HEK293 (cell line): ENCODE measurements around the gene IP6K3.

Source experiments
- CTCF ChIA-PET: fragments of 350-600 bp; formaldehyde crosslinking; extraction: SDS; loops from one replicate; lab custom pipeline; 2021; ENCODE audit warnings: antibody characterized with exemption; lab: Yijun Ruan, JAX
- POLR2A ChIA-PET: fragments of 300-600 bp; formaldehyde crosslinking; extraction: SDS; loops from one replicate; lab custom pipeline; 2020; ENCODE audit warnings: antibody characterized with exemption, inconsistent platforms; lab: Yijun Ruan, JAX
- H3K27ac ChIP-seq: fragments of 200-500 bp; sonication (Bioruptor generic); 2 replicates; pipeline ENCODE4 v1.5.1; 2014; ENCODE audit warnings: low read depth, low read length, control low read depth, inconsistent platforms; ENCODE audit errors: extremely low read depth
- H3K36me3 ChIP-seq, 2 experiments: fragments of 200-500 bp in 1 of 2; sonication (Bioruptor generic) in 1 of 2; 1 replicate in 1 of 2; 2 replicates in 1 of 2; pipeline ENCODE4 v1.5.1; 2014 to 2017; ENCODE audit warnings: inconsistent platforms in 2 of 2, low read length in 2 of 2; ENCODE audit not compliant: control insufficient read depth in 2 of 2, insufficient read depth in 1 of 2
- H3K4me1 ChIP-seq: fragments of 200-500 bp; sonication (Bioruptor generic); 2 replicates; pipeline ENCODE4 v1.5.1; 2014; ENCODE audit warnings: mild to moderate bottlenecking, low read length, inconsistent platforms; ENCODE audit not compliant: control insufficient read depth, insufficient read depth
- H3K4me3 ChIP-seq: 2 replicates; pipeline ENCODE4 v1.5.1; 2011; ENCODE audit warnings: low read depth, mild to moderate bottlenecking, control low read depth, low read length, moderate library complexity
- H3K9me3 ChIP-seq: fragments of 200-500 bp; sonication (Bioruptor generic); 2 replicates; pipeline ENCODE4 v1.5.1; 2014; ENCODE audit warnings: low read depth, low read length, inconsistent platforms; ENCODE audit not compliant: control insufficient read depth, insufficient read depth
- GLI4 ChIP-seq: fragments of 450-650 bp; formaldehyde crosslinking; IDR thresholded peaks from 2 replicates; pipeline ENCODE4 v1.5.1; 2016; ENCODE audit warnings: missing biosample characterization, missing genetic modification characterization
- HOXA7 ChIP-seq: sonication (generic); formaldehyde crosslinking; IDR thresholded peaks from 2 replicates; pipeline ENCODE4 v1.8.1; 2022; ENCODE audit warnings: missing genetic modification reagents, borderline replicate concordance
- KLF1 ChIP-seq: fragments of 450-650 bp; formaldehyde crosslinking; IDR thresholded peaks from 2 replicates; pipeline ENCODE4 v1.5.1; 2016; ENCODE audit warnings: missing biosample characterization, missing genetic modification characterization
- KLF16 ChIP-seq: fragments of 450-650 bp; formaldehyde crosslinking; IDR thresholded peaks from 2 replicates; pipeline ENCODE4 v1.5.1; 2017; ENCODE audit warnings: missing biosample characterization, missing genetic modification characterization
- KLF7 ChIP-seq: fragments of 450-650 bp; formaldehyde crosslinking; IDR thresholded peaks from 2 replicates; pipeline ENCODE4 v1.5.1; 2016; ENCODE audit warnings: missing biosample characterization, missing genetic modification characterization, borderline replicate concordance
- SP3 ChIP-seq: fragments of 450-650 bp; formaldehyde crosslinking; IDR thresholded peaks from 2 replicates; pipeline ENCODE4 v1.5.1; 2016; ENCODE audit warnings: missing biosample characterization, missing genetic modification characterization
- WT1 ChIP-seq: fragments of 450-650 bp; formaldehyde crosslinking; IDR thresholded peaks from 2 replicates; pipeline ENCODE4 v1.5.1; 2016; ENCODE audit warnings: missing biosample characterization, missing genetic modification characterization
- ZBTB1 ChIP-seq: fragments of 450-650 bp; formaldehyde crosslinking; IDR thresholded peaks from 2 replicates; pipeline ENCODE4 v1.5.1; 2016; ENCODE audit warnings: missing biosample characterization, missing genetic modification characterization
- ZBTB17 ChIP-seq: fragments of 450-650 bp; formaldehyde crosslinking; IDR thresholded peaks from 2 replicates; pipeline ENCODE4 v1.5.1; 2016; ENCODE audit warnings: missing biosample characterization, missing genetic modification characterization
- ZNF223 ChIP-seq: fragments of 450-650 bp; formaldehyde crosslinking; IDR thresholded peaks from 2 replicates; pipeline ENCODE4 v1.5.1; 2016; ENCODE audit warnings: missing biosample characterization, missing genetic modification characterization
- ZNF335 ChIP-seq: fragments of 450-650 bp; formaldehyde crosslinking; conservative IDR thresholded peaks from 2 replicates; pipeline ENCODE4 v1.5.1; 2016; ENCODE audit warnings: missing biosample characterization, missing genetic modification characterization
- ZNF354C ChIP-seq: fragments of 450-650 bp; formaldehyde crosslinking; IDR thresholded peaks from 2 replicates; pipeline ENCODE4 v1.5.1; 2016; ENCODE audit warnings: missing biosample characterization, missing genetic modification characterization, low read depth, borderline replicate concordance
- ZNF362 ChIP-seq: fragments of 450-650 bp; formaldehyde crosslinking; IDR thresholded peaks from 2 replicates; pipeline ENCODE4 v1.5.1; 2016; ENCODE audit warnings: missing biosample characterization, missing genetic modification characterization
- ZNF623 ChIP-seq: fragments of 450-650 bp; formaldehyde crosslinking; IDR thresholded peaks from 2 replicates; pipeline ENCODE4 v1.5.1; 2016; ENCODE audit warnings: missing biosample characterization, missing genetic modification characterization
- ZNF664 ChIP-seq: fragments of 450-650 bp; formaldehyde crosslinking; IDR thresholded peaks from 2 replicates; pipeline ENCODE4 v1.5.1; 2016; ENCODE audit warnings: missing biosample characterization, missing genetic modification characterization
- ZNF830 ChIP-seq: fragments of 450-650 bp; IDR thresholded peaks from 2 replicates; pipeline ENCODE4 v1.5.0; 2018; ENCODE audit warnings: missing biosample characterization, missing genetic modification characterization, low read depth, mild to moderate bottlenecking, moderate library complexity
- ZSCAN18 ChIP-seq: fragments of 450-650 bp; formaldehyde crosslinking; IDR thresholded peaks from 2 replicates; pipeline ENCODE4 v1.5.1; 2016; ENCODE audit warnings: missing biosample characterization, missing genetic modification characterization
- ZXDB ChIP-seq: fragments of 450-650 bp; formaldehyde crosslinking; IDR thresholded peaks from 2 replicates; pipeline ENCODE4 v1.5.1; 2016; ENCODE audit warnings: missing biosample characterization, missing genetic modification characterization
- TF ChIP-seq, protein P1 (sequence below): fragments of 450-650 bp; formaldehyde crosslinking; conservative IDR thresholded peaks from 2 replicates; pipeline ENCODE4 v1.5.1; 2016; ENCODE audit warnings: low read depth, missing biosample characterization, missing genetic modification characterization
- TF ChIP-seq, protein P2 (sequence below): fragments of 450-650 bp; formaldehyde crosslinking; IDR thresholded peaks from 2 replicates; pipeline ENCODE4 v1.5.1; 2016; ENCODE audit warnings: missing biosample characterization, missing genetic modification characterization
- TF ChIP-seq, protein P3 (sequence below): fragments of 450-650 bp; formaldehyde crosslinking; IDR thresholded peaks from 2 replicates; pipeline ENCODE4 v1.5.1; 2016; ENCODE audit warnings: missing biosample characterization, missing genetic modification characterization

IP6K3 gene

GRCh38 chr6:33688451-33689147 is 58.1 kb downstream of the IP6K3 start:
- H3K9me3 ChIP-seq = no peaks in the 10 kb centered on the region
- POLR2A ChIA-PET = interaction anchor here (0.6 kb wide), 1 partner anchor 82 kb away, joined by 4 read pairs; no protein-coding TSS in a partner anchor
- H3K4me1 ChIP-seq = no peaks in the 10 kb centered on the region
- H3K36me3 ChIP-seq = peaks cover 4 to 84% of the 10 kb centered on the region in 2 experiments; a peak in 2 of 3 replicates
- H3K27ac ChIP-seq = no peak overlapping the region
- H3K4me3 ChIP-seq = no peak overlapping the region
- CTCF ChIA-PET = interaction anchor here (0.6 to 3.9 kb wide), 2 partner anchors 13 to 36 kb away, joined by 4 to 29 read pairs; no protein-coding TSS in a partner anchor
- TF ChIP-seq SP3 (tag by site-specific recombination) (no peak), ZNF335 (tag by site-specific recombination) (no peak), HOXA7 (CRISPR knock-in tag) (no peak), GLI4 (no peak), KLF16 (tag by site-specific recombination) (no peak), WT1 (tag by site-specific recombination) (no peak), ZBTB17 (tag by site-specific recombination) (no peak), ZXDB (tag by site-specific recombination) (no peak), KLF1 (no peak), ZNF830 (tag by site-specific recombination) (no peak), ZNF362 (tag by site-specific recombination) (no peak), ZNF623 (tag by site-specific recombination) (no peak), ZNF223 (tag by site-specific recombination) (no peak)
- TF ChIP-seq, protein P1, sequence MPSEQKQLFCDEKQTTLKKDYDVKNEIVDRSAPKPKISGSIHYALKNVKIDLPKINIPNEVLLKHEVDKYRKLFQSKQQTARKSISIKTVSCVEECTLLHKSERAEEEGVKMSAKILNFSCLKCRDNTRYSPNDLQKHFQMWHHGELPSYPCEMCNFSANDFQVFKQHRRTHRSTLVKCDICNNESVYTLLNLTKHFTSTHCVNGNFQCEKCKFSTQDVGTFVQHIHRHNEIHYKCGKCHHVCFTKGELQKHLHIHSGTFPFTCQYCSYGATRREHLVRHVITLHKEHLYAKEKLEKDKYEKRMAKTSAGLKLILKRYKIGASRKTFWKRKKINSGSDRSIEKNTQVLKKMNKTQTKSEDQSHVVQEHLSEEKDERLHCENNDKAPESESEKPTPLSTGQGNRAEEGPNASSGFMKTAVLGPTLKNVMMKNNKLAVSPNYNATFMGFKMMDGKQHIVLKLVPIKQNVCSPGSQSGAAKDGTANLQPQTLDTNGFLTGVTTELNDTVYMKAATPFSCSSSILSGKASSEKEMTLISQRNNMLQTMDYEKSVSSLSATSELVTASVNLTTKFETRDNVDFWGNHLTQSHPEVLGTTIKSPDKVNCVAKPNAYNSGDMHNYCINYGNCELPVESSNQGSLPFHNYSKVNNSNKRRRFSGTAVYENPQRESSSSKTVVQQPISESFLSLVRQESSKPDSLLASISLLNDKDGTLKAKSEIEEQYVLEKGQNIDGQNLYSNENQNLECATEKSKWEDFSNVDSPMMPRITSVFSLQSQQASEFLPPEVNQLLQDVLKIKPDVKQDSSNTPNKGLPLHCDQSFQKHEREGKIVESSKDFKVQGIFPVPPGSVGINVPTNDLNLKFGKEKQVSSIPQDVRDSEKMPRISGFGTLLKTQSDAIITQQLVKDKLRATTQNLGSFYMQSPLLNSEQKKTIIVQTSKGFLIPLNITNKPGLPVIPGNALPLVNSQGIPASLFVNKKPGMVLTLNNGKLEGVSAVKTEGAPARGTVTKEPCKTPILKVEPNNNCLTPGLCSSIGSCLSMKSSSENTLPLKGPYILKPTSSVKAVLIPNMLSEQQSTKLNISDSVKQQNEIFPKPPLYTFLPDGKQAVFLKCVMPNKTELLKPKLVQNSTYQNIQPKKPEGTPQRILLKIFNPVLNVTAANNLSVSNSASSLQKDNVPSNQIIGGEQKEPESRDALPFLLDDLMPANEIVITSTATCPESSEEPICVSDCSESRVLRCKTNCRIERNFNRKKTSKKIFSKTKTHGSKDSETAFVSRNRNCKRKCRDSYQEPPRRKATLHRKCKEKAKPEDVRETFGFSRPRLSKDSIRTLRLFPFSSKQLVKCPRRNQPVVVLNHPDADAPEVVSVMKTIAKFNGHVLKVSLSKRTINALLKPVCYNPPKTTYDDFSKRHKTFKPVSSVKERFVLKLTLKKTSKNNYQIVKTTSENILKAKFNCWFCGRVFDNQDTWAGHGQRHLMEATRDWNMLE (tag by site-specific recombination) = no peak
- TF ChIP-seq, protein P2, sequence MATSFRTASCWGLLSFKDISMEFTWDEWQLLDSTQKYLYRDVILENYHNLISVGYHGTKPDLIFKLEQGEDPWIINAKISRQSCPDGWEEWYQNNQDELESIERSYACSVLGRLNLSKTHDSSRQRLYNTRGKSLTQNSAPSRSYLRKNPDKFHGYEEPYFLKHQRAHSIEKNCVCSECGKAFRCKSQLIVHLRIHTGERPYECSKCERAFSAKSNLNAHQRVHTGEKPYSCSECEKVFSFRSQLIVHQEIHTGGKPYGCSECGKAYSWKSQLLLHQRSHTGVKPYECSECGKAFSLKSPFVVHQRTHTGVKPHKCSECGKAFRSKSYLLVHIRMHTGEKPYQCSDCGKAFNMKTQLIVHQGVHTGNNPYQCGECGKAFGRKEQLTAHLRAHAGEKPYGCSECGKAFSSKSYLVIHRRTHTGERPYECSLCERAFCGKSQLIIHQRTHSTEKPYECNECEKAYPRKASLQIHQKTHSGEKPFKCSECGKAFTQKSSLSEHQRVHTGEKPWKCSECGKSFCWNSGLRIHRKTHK (tag by site-specific recombination) = no peak

GRCh38 chr6:33688006-33688405 is 58.7 kb downstream of the IP6K3 start:
- Histone ChIP-seq H3K4me3 (no peak overlapping the region), H3K4me1 (no peaks in the 10 kb centered on the region), H3K9me3 (no peaks in the 10 kb centered on the region), H3K36me3 (peaks cover 4 to 84% of the 10 kb centered on the region in 2 experiments; a peak in 2 of 3 replicates), H3K27ac (no peak overlapping the region)
- CTCF ChIA-PET = interaction anchor here (0.6 kb wide), 1 partner anchor 35 kb away, joined by 4 read pairs; no protein-coding TSS in a partner anchor
- TF ChIP-seq KLF7 (tag by site-specific recombination) (no peak), ZBTB1 (tag by site-specific recombination) (no peak), ZSCAN18 (tag by site-specific recombination) (no peak), ZNF664 (tag by site-specific recombination) (no peak), SP3 (tag by site-specific recombination) (no peak), GLI4 (no peak), ZNF354C (tag by site-specific recombination) (no peak)
- TF ChIP-seq, protein P3, sequence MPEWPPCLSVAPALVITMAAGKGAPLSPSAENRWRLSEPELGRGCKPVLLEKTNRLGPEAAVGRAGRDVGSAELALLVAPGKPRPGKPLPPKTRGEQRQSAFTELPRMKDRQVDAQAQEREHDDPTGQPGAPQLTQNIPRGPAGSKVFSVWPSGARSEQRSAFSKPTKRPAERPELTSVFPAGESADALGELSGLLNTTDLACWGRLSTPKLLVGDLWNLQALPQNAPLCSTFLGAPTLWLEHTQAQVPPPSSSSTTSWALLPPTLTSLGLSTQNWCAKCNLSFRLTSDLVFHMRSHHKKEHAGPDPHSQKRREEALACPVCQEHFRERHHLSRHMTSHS (tag by site-specific recombination) = no peak
- POLR2A ChIA-PET = interaction anchor here (0.6 kb wide), 1 partner anchor 82 kb away, joined by 4 read pairs; no protein-coding TSS in a partner anchor
